ENCODE measurements around the gene HCN2.

DNA sequence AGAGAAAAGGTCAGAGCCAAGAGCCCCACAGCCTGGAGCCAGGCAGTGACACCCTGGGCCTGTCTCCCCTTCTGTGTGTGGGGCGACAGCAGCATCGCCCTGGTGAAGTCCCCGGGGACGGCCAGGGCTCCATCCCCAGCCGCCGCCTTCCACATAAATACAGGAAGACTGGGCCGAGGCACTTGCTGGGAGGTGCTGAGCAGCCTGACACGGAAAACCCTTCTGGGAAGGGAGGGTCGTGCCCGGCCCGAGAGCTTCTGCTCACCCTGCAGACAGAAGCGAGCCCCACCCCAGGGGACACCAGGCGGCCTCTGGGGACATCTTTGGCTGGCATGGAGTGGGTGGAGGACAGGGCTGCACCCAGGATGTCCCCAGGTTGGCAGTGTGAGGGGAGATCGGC, 55.1 kb downstream of the HCN2 start:
- TF ChIP-seq, protein P1, sequence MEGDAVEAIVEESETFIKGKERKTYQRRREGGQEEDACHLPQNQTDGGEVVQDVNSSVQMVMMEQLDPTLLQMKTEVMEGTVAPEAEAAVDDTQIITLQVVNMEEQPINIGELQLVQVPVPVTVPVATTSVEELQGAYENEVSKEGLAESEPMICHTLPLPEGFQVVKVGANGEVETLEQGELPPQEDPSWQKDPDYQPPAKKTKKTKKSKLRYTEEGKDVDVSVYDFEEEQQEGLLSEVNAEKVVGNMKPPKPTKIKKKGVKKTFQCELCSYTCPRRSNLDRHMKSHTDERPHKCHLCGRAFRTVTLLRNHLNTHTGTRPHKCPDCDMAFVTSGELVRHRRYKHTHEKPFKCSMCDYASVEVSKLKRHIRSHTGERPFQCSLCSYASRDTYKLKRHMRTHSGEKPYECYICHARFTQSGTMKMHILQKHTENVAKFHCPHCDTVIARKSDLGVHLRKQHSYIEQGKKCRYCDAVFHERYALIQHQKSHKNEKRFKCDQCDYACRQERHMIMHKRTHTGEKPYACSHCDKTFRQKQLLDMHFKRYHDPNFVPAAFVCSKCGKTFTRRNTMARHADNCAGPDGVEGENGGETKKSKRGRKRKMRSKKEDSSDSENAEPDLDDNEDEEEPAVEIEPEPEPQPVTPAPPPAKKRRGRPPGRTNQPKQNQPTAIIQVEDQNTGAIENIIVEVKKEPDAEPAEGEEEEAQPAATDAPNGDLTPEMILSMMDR (IDR thresholded peaks at IDR 0.05): no peak
- TF ChIP-seq EZH2 (IDR thresholded peaks at IDR 0.05): no peak

Data from neural progenitor cell (in vitro differentiated cells).